HepG2 (cell line): Measurements from ENCODE around the gene NT5C3B. TPM values are rescaled to one million over a fixed set of nuclear protein-coding genes. Genes with fewer than 3 reads are reported as not detected.

Experiments used
- ATF1 ChIP-seq: IDR thresholded peaks from 2 replicates; pipeline ENCODE4 v1.6.1; 2016; ENCODE audit warnings: mild to moderate bottlenecking, control low read depth
- ELF4 ChIP-seq: sonication (generic); formaldehyde crosslinking; IDR thresholded peaks from 2 replicates; pipeline ENCODE4 v1.5.0; 2020; ENCODE audit warnings: missing genetic modification reagents, mild to moderate bottlenecking, moderate library complexity, borderline replicate concordance
- FOXK1 ChIP-seq: sonication (generic); formaldehyde crosslinking; IDR thresholded peaks from 2 replicates; pipeline ENCODE4 v1.4.0; 2020; ENCODE audit warnings: low read depth, missing genetic modification reagents, borderline replicate concordance
- HMGXB3 ChIP-seq: sonication (generic); formaldehyde crosslinking; IDR thresholded peaks from 2 replicates; pipeline ENCODE4 v1.4.0; 2020; ENCODE audit warnings: missing genetic modification reagents, borderline replicate concordance
- KLF12 ChIP-seq: sonication (generic); formaldehyde crosslinking; IDR thresholded peaks from 2 replicates; pipeline ENCODE4 v1.4.0; 2020; ENCODE audit warnings: missing genetic modification reagents, borderline replicate concordance
- MYC ChIP-seq: sonication (generic); formaldehyde crosslinking; IDR thresholded peaks from 2 replicates; pipeline ENCODE4 v1.9.0; 2021; ENCODE audit warnings: missing genetic modification reagents, borderline replicate concordance
- NAIF1 ChIP-seq: sonication (generic); formaldehyde crosslinking; IDR thresholded peaks from 2 replicates; pipeline ENCODE4 v1.5.0; 2020; ENCODE audit warnings: mild to moderate bottlenecking, missing genetic modification reagents, borderline replicate concordance
- NONO ChIP-seq, 2 experiments: fragments of 450-650 bp in 1 of 2; sonication (generic) in 1 of 2; formaldehyde crosslinking in 1 of 2; IDR thresholded peaks in 1 of 2; conservative IDR thresholded peaks in 1 of 2; 2 replicates each; pipeline versions ENCODE4 v1.6.1 to v1.8.0; 2017 to 2022; ENCODE audit warnings: mild to moderate bottlenecking in 1 of 2, missing genetic modification reagents in 1 of 2, moderate library complexity in 1 of 2
- PAF1 ChIP-seq: IDR thresholded peaks from 2 replicates; pipeline ENCODE4 v1.6.1; 2016; ENCODE audit warnings: missing genetic modification reagents, missing compliant biosample characterization
- PAXIP1 ChIP-seq: sonication (generic); formaldehyde crosslinking; conservative IDR thresholded peaks from 2 replicates; pipeline ENCODE4 v1.4.0; 2020; ENCODE audit warnings: mild to moderate bottlenecking, missing genetic modification reagents, moderate library complexity
- REL ChIP-seq: sonication (generic); formaldehyde crosslinking; conservative IDR thresholded peaks from 2 replicates; pipeline ENCODE4 v1.8.0; 2022; ENCODE audit warnings: mild to moderate bottlenecking, missing genetic modification reagents, moderate library complexity
- SNAPC2 ChIP-seq: sonication (generic); formaldehyde crosslinking; IDR thresholded peaks from 2 replicates; pipeline ENCODE4 v1.8.1; 2022; ENCODE audit warnings: mild to moderate bottlenecking, missing genetic modification reagents
- SSRP1 ChIP-seq: IDR thresholded peaks from 2 replicates; pipeline ENCODE4 v1.6.1; 2016; ENCODE audit warnings: control low read depth
- TRAFD1 ChIP-seq: sonication (generic); formaldehyde crosslinking; IDR thresholded peaks from 2 replicates; pipeline ENCODE4 v1.5.1; 2020; ENCODE audit warnings: missing genetic modification reagents, mild to moderate bottlenecking, borderline replicate concordance
- ZBTB7B ChIP-seq: sonication (generic); formaldehyde crosslinking; IDR thresholded peaks from 2 replicates; pipeline ENCODE4 v1.4.0; 2020; ENCODE audit warnings: missing genetic modification reagents
- ZNF20 ChIP-seq: sonication (generic); formaldehyde crosslinking; IDR thresholded peaks from 2 replicates; pipeline ENCODE4 v1.4.0; 2020; ENCODE audit warnings: mild to moderate bottlenecking, moderate library complexity, missing genetic modification reagents
- ZNF224 ChIP-seq: sonication (generic); formaldehyde crosslinking; IDR thresholded peaks from 2 replicates; pipeline ENCODE4 v1.5.0; 2020; ENCODE audit warnings: mild to moderate bottlenecking, missing genetic modification reagents
- ZNF451 ChIP-seq: sonication (generic); formaldehyde crosslinking; IDR thresholded peaks from 2 replicates; pipeline ENCODE4 v1.5.0; 2020; ENCODE audit warnings: mild to moderate bottlenecking, missing genetic modification reagents
- ZNF552 ChIP-seq: sonication (generic); formaldehyde crosslinking; IDR thresholded peaks from 2 replicates; pipeline ENCODE4 v1.9.0; 2022; ENCODE audit warnings: missing genetic modification reagents, mild to moderate bottlenecking, borderline replicate concordance
- ZNF569 ChIP-seq: sonication (generic); formaldehyde crosslinking; IDR thresholded peaks from 2 replicates; pipeline ENCODE4 v1.5.0; 2020; ENCODE audit warnings: mild to moderate bottlenecking, missing genetic modification reagents, moderate library complexity, borderline replicate concordance
- polyA plus RNA-seq, 8 experiments: library from polyadenylated mRNA; depleted of rRNA in 3 of 8; stranded (reverse) in 7 of 8; unstranded in 1 of 8; fragments of >200 nt; fragmentation: Illumina TruSeq in 4 of 8; extraction: Trizol in 4 of 8; gene quantifications; 2 replicates each; pipeline versions ENCODE4 v1.2.1 to v1.2.3, GENCODE V29; 2011 to 2016; ENCODE audit warnings: low read depth in 4 of 8, missing spikeins in 1 of 8, mixed read lengths in 1 of 8; ENCODE audit not compliant: insufficient read depth in 1 of 8
- total RNA-seq, 5 experiments: library from RNA; depleted of rRNA; stranded (reverse); fragments of >200 nt; fragmentation: Illumina TruSeq; extraction: Trizol; gene quantifications; 2 replicates each; pipeline ENCODE4 v1.2.3, GENCODE V29; 2016; ENCODE audit warnings: low read depth in 1 of 5

NT5C3B gene
- total and polyA plus RNA-seq, 2 of the 13 experiments (the other 11 are each of a cell fraction or from before 2014, with no cell fraction given): 104 to 126 TPM

- TF ChIP-seq ELF4 (CRISPR knock-in tag) (no peak), PAXIP1 (CRISPR knock-in tag) (peak; percentile 64), HMGXB3 (CRISPR knock-in tag) (no peak), ATF1 (CRISPR knock-in tag) (no peak), FOXK1 (CRISPR knock-in tag) (peak; percentile 22; the same call in 1 of the 2 replicates), KLF12 (CRISPR knock-in tag) (no peak), ZNF20 (CRISPR knock-in tag) (0 out of 2 replicates have a peak, but pooled peaks have one; percentile 74), ZNF569 (no peak), NONO (IDR thresholded peaks at IDR 0.05) (no peak), NONO (CRISPR knock-in tag; conservative IDR thresholded peaks at IDR 0.05) (peak; percentile 78), REL (no peak), MYC (CRISPR knock-in tag) (peak; percentile 98), NAIF1 (CRISPR knock-in tag) (no peak), TRAFD1 (CRISPR knock-in tag) (no peak), SSRP1 (no peak), ZBTB7B (CRISPR knock-in tag) (no peak), ZNF451 (no peak; the same call in 1 of the 2 replicates), SNAPC2 (CRISPR knock-in tag) (no peak; the same call in 1 of the 2 replicates), PAF1 (no peak), ZNF552 (CRISPR knock-in tag) (no peak), ZNF224 (no peak)
Measured at GRCh38 chr17:41812381-41813151, 23.5 kb downstream of the NT5C3B start, which contains the start of gene FKBP10 (continued).
